HepG2 (cell line): Measurements from ENCODE around the gene CYB5R2. TPM values are rescaled to one million over a fixed set of nuclear protein-coding genes. Genes with fewer than 3 reads are reported as not detected.

ENCODE experiments used
- AHDC1 ChIP-seq: sonication (generic); formaldehyde crosslinking; IDR thresholded peaks from 2 replicates; pipeline ENCODE4 v1.5.1; 2020; ENCODE audit warnings: mild to moderate bottlenecking, missing genetic modification reagents, borderline replicate concordance
- E2F2 ChIP-seq: sonication (generic); formaldehyde crosslinking; IDR thresholded peaks from 2 replicates; pipeline ENCODE4 v1.4.0; 2020; ENCODE audit warnings: missing genetic modification reagents, borderline replicate concordance
- PATZ1 ChIP-seq: sonication (generic); formaldehyde crosslinking; IDR thresholded peaks from 2 replicates; pipeline ENCODE4 v1.4.0; 2020; ENCODE audit warnings: missing genetic modification reagents
- PRDM4 ChIP-seq: sonication (generic); formaldehyde crosslinking; IDR thresholded peaks from 2 replicates; pipeline ENCODE4 v1.9.0; 2021; ENCODE audit warnings: missing genetic modification reagents, borderline replicate concordance
- ZGPAT ChIP-seq: IDR thresholded peaks from 2 replicates; pipeline ENCODE4 v1.6.1; 2016; ENCODE audit warnings: mild to moderate bottlenecking
- ZNF264 ChIP-seq: sonication (generic); formaldehyde crosslinking; IDR thresholded peaks from 2 replicates; pipeline ENCODE4 v1.4.0; 2020; ENCODE audit warnings: missing genetic modification reagents
- polyA plus RNA-seq, 8 experiments: library from polyadenylated mRNA; depleted of rRNA in 3 of 8; stranded (reverse) in 7 of 8; unstranded in 1 of 8; fragments of >200 nt; fragmentation: Illumina TruSeq in 4 of 8; extraction: Trizol in 4 of 8; gene quantifications; 2 replicates each; pipeline versions ENCODE4 v1.2.1 to v1.2.3, GENCODE V29; 2011 to 2016; ENCODE audit warnings: low read depth in 4 of 8, missing spikeins in 1 of 8, mixed read lengths in 1 of 8; ENCODE audit not compliant: insufficient read depth in 1 of 8
- total RNA-seq, 5 experiments: library from RNA; depleted of rRNA; stranded (reverse); fragments of >200 nt; fragmentation: Illumina TruSeq; extraction: Trizol; gene quantifications; 2 replicates each; pipeline ENCODE4 v1.2.3, GENCODE V29; 2016; ENCODE audit warnings: low read depth in 1 of 5

CYB5R2 gene
- total and polyA plus RNA-seq, 2 of the 13 experiments (the other 11 are each of a cell fraction or from before 2014, with no cell fraction given) = 0.40 to 0.51 TPM

GRCh38 chr11:7655253-7656217, 17.8 kb downstream of the CYB5R2 start (continued):
- TF ChIP-seq AHDC1 (CRISPR knock-in tag) (no peak), ZNF264 (CRISPR knock-in tag) (no peak), E2F2 (no peak), ZGPAT (CRISPR knock-in tag) (no peak), PRDM4 (CRISPR knock-in tag) (no peak), PATZ1 (CRISPR knock-in tag) (no peak)
